Pancreas (tissue), 10 donors: Measurements from ENCODE around the gene ARID3C. TPM values are rescaled to one million over a fixed set of nuclear protein-coding genes. Genes with fewer than 3 reads are reported as not detected.

Experiments
- ATAC-seq, 4 donors: fragments of 200-7000 bp; cut with Tn5 transposase; one replicate each; pipeline versions ENCODE4 v1.8.0 to v1.9.1; 2020; ENCODE audit warnings: mild to moderate bottlenecking in 4 of 4, moderate library complexity in 4 of 4
- DNase-seq, 6 donors: peaks; one replicate each; pipeline ENCODE4 v3.0.0-alpha.2; 2020
- FAIRE-seq: peaks from 2 replicates; lab custom pipeline; 2012; peaks lifted over from hg19 to GRCh38; lab: Jason Lieb, UNC
- H3K27ac ChIP-seq, 4 donors: fragments of 200-600 bp; sonication (generic); 1 replicate in 3 of 4; 2 replicates in 1 of 4; pipeline versions ENCODE4 v1.5.0 to v1.8.0; 2020
- H3K27me3 ChIP-seq, 4 donors: fragments of 200-600 bp; one replicate each; pipeline ENCODE4 v1.8.0; 2021
- H3K36me3 ChIP-seq, 3 donors: fragments of 200-600 bp; sonication (generic) in 1 of 3; one replicate each; pipeline versions ENCODE4 v1.5.0 to v1.8.0; 2020 to 2021
- H3K4me1 ChIP-seq, 3 donors: fragments of 200-600 bp; one replicate each; pipeline ENCODE4 v1.8.0; 2021
- H3K4me3 ChIP-seq, 4 donors: fragments of 200-600 bp; sonication (generic) in 2 of 4; one replicate each; pipeline versions ENCODE4 v1.5.0 to v1.8.0; 2020 to 2021
- H3K9me3 ChIP-seq, 4 donors: fragments of 200-600 bp; one replicate each; pipeline ENCODE4 v1.8.0; 2021
- CTCF ChIP-seq, 4 donors: fragments of 200-600 bp; sonication (generic) in 3 of 4; IDR thresholded peaks; one replicate each; pipeline versions ENCODE4 v1.5.0 to v1.8.0; 2021; ENCODE audit warnings: antibody characterized with exemption in 4 of 4
- WGBS, 2 donors: extraction: QIAGEN DNeasy Blood & Tissue Kit; methylation state at CpG; one replicate each; pipeline ENCODE4 v1.1.7; 2013; 5-methylcytosine and 5-hydroxymethylcytosine counted together
- intact Hi-C, 3 donors: fragments of 100-400 bp; cut with DNase I; formaldehyde crosslinking; loops; one replicate each; pipeline versions ENCODE4 v1.11.1 to v1.14.2; 2022
- polyA plus RNA-seq, 2 donors: library from polyadenylated mRNA; stranded (reverse); fragments of 200-250 nt; gene quantifications; one replicate each; pipeline ENCODE4 v1.2.3, GENCODE V29; 2013
- total RNA-seq, 6 donors: library from RNA; stranded (reverse); fragmentation: NEBNext Ultra II Directional in 4 of 6; extraction: Animal tissue kit (Norgen Biotek cat#: 25700) in 4 of 6; gene quantifications; one replicate each; pipeline versions ENCODE4 v1.2.1 to v1.2.4, GENCODE V29; 2021 to 2023
- donor health status: healthy with polysubstance abuse.
- donor health status: DM: no; HTN: no; CAD: no; lungs with moderate emphysema.
- donor health status: DM: no; HTN: no; CAD: no.
- donor health status: control.
- donor health status: control.
- donor health status: Bipolar disorder and iron deficiency.
- donor health status: DM: yes; HTN: yes; CAD: no.
- donor health status: DM: no; HTN: no; CAD: no.
- donor health status: DM: no; HTN: no; CAD: no.
- donor health status: DM: yes; HTN: yes; CAD: no.

Gene ARID3C
- total and polyA plus RNA-seq, 8 donors: not detected

GRCh38 chr9:34664281-34665066, 35.6 kb upstream of the ARID3C start:
- TF ChIP-seq CTCF (IDR thresholded peaks at IDR 0.05): peak; percentile 47 to 56 (median 50)
- no peaks in the 10 kb centered on the region for H3K36me3 ChIP-seq
- H3K27ac ChIP-seq: peak overlapping the region; percentile 69 to 95 (median 89)
- H3K4me3 ChIP-seq: peak overlapping the region; percentile 24 to 56 (median 48)
- no peak for FAIRE-seq
- intact Hi-C loops: no loop called here
- H3K4me1 ChIP-seq: no peaks in the 10 kb centered on the region
- WGBS, 2 donors: 8 to 14% methylated on average over 18 of the region's 18 CpGs
- ATAC-seq: peak; percentile 61 to 70 (median 64)
- peak in 5 of 6 donors; percentile 78 to 90 (median 87) for DNase-seq
- no peaks in the 10 kb centered on the region for H3K9me3 ChIP-seq
- H3K27me3 ChIP-seq: no peaks in the 10 kb centered on the region

- intact Hi-C loops: no loop called here
- no peaks in the 10 kb centered on the region for H3K9me3 ChIP-seq
- no peaks in the 10 kb centered on the region for H3K27me3 ChIP-seq
- ATAC-seq (no peak), DNase-seq (no peak), FAIRE-seq (no peak)
- H3K36me3 ChIP-seq: no peaks in the 10 kb centered on the region
- H3K4me1 ChIP-seq: no peaks in the 10 kb centered on the region
- H3K4me3 ChIP-seq: no peak overlapping the region
- H3K27ac ChIP-seq: no peak overlapping the region
- no peak for TF ChIP-seq CTCF (IDR thresholded peaks at IDR 0.05)
Observed at GRCh38 chr9:34663303-34663605, 34.4 kb upstream of the ARID3C start.

GRCh38 chr9:34662526-34663302, 33.8 kb upstream of the ARID3C start, which contains the start of gene CCL27:
Gene CCL27 (minus strand): TSS chr9:34662657. CDS start chr9:34662633, 24 bp downstream.
- Histone ChIP-seq H3K9me3 (no peaks in the 10 kb centered on the region), H3K27ac (no peak within 1 kb of the TSS), H3K36me3 (no peaks in the 10 kb centered on the region), H3K27me3 (no peaks in the 10 kb centered on the region), H3K4me3 (no peak within 1 kb of the TSS), H3K4me1 (no peaks in the 10 kb centered on the region)
- intact Hi-C loops: no loop called here
- FAIRE-seq: no peak
- DNase-seq: no peak
- 87 to 98% methylated on average over 4 of the region's 4 CpGs for WGBS, 2 donors
- no peak for TF ChIP-seq CTCF (IDR thresholded peaks at IDR 0.05)
- ATAC-seq: no peak

GRCh38 chr9:34659592-34660253, 30.9 kb upstream of the ARID3C start:
- no peak overlapping the region for H3K4me3 ChIP-seq
- peak in 2 of 6 donors; percentile 58 to 74 for DNase-seq
- H3K4me1 ChIP-seq: peaks cover 5 to 7% (median 5%) of the 10 kb centered on the region in 3 donors
- 68 to 73% methylated on average over 8 of the region's 8 CpGs for WGBS, 2 donors
- no peaks in the 10 kb centered on the region for H3K9me3 ChIP-seq
- peak in 2 of 4 donors; percentile 4 to 44 for ATAC-seq
- no peak for FAIRE-seq
- H3K27ac ChIP-seq: no peak overlapping the region
- H3K36me3 ChIP-seq: no peaks in the 10 kb centered on the region
- TF ChIP-seq CTCF (IDR thresholded peaks at IDR 0.05): no peak
- intact Hi-C loops: no loop called here
- no peaks in the 10 kb centered on the region for H3K27me3 ChIP-seq
